HFF-Myc (cell line): ENCODE data around the gene AGAP1.

Experiments
- DNase-seq: peaks from one replicate; pipeline ENCODE4 v3.0.0-alpha.2; 2011; ENCODE audit warnings: low read depth; ENCODE audit errors: extremely low read depth
- H3K4me3 ChIP-seq: replicated peaks from 2 replicates; pipeline ENCODE4 v1.5.1; 2011; ENCODE audit warnings: low read depth, mild to moderate bottlenecking, control low read depth, low read length
- TF ChIP-seq, protein P1 (sequence below): IDR thresholded peaks from 2 replicates; pipeline ENCODE4 v1.5.1; 2012; ENCODE audit warnings: mild to moderate bottlenecking, low read depth, low read length, control low read depth; ENCODE audit errors: missing control alignments

Gene AGAP1

DNA sequence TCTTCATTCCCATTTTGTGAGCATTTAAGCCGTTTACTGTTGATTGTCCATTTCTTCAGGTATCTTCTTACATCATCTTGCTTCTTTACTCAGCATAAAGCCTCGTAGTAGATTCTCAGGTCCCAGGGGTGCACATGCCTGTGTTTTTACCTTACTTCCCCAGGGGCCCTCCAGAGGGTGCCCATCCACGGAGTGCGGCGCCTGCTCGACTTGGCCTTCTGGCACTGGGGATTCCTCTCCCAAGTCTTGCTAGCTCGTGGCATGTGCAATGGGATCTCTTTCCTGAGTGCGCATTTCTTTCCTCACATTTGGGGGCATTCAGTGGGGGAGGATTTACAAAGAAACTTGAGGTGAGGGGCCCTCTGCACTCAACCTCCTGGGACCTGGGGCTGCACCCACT is 148.1 kb downstream of the AGAP1 start:
- TF ChIP-seq, protein P1, sequence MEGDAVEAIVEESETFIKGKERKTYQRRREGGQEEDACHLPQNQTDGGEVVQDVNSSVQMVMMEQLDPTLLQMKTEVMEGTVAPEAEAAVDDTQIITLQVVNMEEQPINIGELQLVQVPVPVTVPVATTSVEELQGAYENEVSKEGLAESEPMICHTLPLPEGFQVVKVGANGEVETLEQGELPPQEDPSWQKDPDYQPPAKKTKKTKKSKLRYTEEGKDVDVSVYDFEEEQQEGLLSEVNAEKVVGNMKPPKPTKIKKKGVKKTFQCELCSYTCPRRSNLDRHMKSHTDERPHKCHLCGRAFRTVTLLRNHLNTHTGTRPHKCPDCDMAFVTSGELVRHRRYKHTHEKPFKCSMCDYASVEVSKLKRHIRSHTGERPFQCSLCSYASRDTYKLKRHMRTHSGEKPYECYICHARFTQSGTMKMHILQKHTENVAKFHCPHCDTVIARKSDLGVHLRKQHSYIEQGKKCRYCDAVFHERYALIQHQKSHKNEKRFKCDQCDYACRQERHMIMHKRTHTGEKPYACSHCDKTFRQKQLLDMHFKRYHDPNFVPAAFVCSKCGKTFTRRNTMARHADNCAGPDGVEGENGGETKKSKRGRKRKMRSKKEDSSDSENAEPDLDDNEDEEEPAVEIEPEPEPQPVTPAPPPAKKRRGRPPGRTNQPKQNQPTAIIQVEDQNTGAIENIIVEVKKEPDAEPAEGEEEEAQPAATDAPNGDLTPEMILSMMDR, result no peak

DNA sequence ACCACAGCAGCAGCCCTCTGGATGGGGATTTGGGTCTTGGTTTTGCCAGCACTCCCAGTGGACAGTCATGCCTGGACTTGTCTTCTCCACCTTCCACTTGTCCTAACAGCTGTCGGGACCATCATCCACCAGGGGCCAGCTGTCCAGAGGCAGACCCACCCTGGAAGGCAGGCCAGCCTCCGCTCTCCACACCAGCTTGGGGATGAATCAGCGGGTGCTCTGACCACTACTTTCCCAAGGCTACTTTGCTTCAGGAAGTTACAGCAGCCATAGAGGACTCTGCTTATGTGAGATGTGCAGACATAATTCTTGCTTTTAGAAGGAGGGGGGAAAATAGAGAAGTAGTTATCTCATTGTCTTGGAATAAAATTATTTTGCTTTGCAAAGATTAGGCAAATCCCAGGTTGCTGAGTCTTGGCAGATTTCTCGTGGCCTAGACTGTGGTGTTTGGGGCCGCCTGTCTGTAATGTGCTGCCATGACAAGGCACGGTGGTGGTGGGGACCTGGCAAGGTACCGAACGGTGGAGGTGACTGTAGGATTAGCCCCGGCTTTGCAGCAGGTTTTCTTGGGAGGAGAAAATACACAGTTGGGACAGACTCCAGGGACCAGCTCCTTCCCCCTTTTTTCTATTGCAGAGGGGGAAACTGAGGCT is 148.7 kb downstream of the AGAP1 start:
- H3K4me3 ChIP-seq, result no peak overlapping the region
- DNase-seq, result no peak
- TF ChIP-seq, protein P1, result no peak

More for the DNA sequence above, 148.1 kb downstream of the AGAP1 start:
- no peak overlapping the region for H3K4me3 ChIP-seq
- DNase-seq, result no peak

DNA sequence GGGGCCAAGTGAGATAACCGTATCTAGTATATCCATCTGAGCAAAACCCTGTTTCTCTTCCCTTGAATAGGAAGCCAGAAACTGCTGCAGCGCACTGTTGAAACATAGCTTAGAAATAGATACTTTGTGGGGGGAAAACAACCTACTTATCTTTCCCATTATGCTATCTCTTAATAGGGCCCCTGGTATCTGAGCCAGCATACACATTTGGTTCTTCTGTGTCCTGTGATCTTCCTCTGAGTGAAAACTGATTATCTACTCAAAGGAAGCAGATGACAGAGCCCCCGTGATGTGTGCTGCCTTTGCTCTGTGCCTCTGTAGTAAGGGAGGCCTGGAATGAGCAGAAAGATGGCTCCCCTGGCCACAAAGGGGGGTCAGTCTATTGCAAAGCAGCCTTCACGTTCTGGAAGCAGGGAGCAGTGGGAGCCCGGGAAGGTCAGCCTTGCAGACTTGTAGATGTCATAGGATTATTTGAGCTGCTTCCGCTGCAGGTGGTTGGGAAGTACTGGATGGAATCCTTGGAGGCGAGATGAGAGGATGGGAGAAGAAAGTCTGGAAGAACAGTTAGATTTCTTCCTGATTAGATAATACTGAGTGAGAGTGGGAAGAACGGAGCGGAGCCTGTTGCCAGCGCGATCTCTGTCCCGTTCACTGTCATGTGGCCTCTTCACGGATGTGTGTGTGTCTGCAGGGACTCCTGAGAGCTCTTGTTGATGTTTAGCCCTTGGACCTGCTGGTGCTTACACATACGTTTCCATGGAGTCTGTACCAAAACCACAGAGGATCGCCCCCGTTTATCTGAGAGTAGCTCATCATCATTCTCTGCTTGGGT is 150.1 kb downstream of the AGAP1 start:
- DNase-seq, result no peak
- TF ChIP-seq, protein P1, result no peak
- H3K4me3 ChIP-seq, result no peak overlapping the region

DNA sequence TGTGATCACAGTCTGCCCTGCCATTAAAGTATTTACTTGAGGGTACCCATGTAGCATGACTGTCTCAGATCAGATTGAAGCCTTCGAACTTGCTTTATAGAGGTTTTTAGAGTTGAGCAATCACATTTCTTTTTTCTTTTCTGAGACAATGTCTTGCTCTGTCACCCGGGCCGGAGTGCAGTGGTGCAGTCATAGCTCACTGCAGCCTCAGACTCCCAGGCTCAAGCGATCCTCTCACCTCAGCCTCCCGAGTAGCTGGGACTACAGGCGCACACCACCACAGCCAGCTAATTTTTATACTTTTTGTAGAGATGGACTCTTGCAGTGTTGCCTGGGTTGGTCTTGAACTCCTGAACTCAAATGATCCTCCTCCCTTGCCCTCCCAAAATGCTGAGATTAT is 153.4 kb downstream of the AGAP1 start:
- H3K4me3 ChIP-seq, result no peak overlapping the region
- no peak for DNase-seq
- TF ChIP-seq, protein P1, result no peak

DNA sequence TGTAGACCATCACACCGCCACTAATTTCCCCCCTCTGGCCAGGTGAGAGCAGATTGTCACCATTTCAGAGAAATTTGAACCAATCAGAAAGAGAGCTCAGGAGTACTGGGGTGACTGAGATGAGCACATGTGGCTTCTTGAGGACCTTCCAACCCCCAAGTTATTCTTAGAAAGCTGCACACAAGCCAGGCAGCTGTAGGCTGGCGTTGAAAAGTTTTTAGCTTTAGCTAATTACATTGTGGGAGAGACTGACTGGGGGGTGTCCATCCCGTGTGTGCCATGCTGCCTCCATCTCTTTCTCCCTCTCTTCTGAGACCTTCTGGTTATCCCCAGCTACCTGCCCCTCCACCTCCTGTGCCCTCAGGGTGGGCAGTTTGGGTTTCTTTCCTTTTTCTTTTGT is 154.0 kb downstream of the AGAP1 start:
- no peak for DNase-seq
- TF ChIP-seq, protein P1, result no peak
- H3K4me3 ChIP-seq, result no peak overlapping the region

DNA sequence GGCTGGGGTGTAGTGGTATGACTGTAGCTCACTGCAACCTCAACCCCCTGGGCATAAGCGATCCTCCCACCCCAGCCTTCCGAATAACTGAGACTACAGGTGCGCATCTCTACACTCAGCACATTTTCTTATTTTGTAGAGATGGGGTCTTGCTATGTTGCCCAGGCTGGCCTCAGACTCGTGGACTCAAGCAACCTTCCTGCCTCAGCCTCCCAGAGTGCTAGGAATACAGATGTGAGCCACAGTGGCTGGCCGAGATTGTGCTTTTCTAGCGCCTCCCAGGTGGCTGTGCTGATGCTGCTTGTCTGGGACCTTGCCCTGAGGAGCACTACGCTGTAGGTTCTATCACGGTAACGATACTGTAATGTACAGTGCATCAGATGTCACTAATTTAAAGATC is 155.6 kb downstream of the AGAP1 start:
- TF ChIP-seq, protein P1, result no peak
- no peak overlapping the region for H3K4me3 ChIP-seq
- DNase-seq, result no peak
